ACC112 (cell line): Measurements from ENCODE around the gene NOTCH1.

Experiments
- H2AFZ ChIP-seq: fragments of 200-600 bp; sonication (generic); one replicate; pipeline ENCODE4 v1.6.0; 2017; ENCODE audit warnings: antibody characterized with exemption, low read length; ENCODE audit not compliant: unreplicated experiment
- H3K27ac ChIP-seq: fragments of 200-600 bp; sonication (generic); 2 replicates; pipeline ENCODE4 v1.5.1; 2014; ENCODE audit warnings: low read depth, mild to moderate bottlenecking, antibody characterized with exemption, low read length, moderate library complexity
- H3K27me3 ChIP-seq: fragments of 200-600 bp; sonication (generic); 2 replicates; pipeline ENCODE4 v1.6.1; 2014; ENCODE audit warnings: mild to moderate bottlenecking, antibody characterized with exemption, low read length, moderate library complexity, mixed read lengths; ENCODE audit not compliant: insufficient read depth
- H3K36me3 ChIP-seq: fragments of 200-600 bp; sonication (generic); 2 replicates; pipeline ENCODE4 v1.6.1; 2016; ENCODE audit warnings: mild to moderate bottlenecking, antibody characterized with exemption, low read length, moderate library complexity, mixed read lengths; ENCODE audit not compliant: insufficient read depth
- H3K4me1 ChIP-seq: fragments of 200-600 bp; sonication (generic); one replicate; pipeline ENCODE4 v1.6.1; 2016; ENCODE audit warnings: low read length, mixed read lengths; ENCODE audit not compliant: insufficient read depth, unreplicated experiment, control insufficient read depth
- H3K4me3 ChIP-seq: fragments of 200-600 bp; sonication (generic); 2 replicates; pipeline ENCODE4 v1.5.1; 2014; ENCODE audit warnings: mild to moderate bottlenecking, low read depth, low read length
- H3K79me2 ChIP-seq: fragments of 200-600 bp; sonication (generic); one replicate; pipeline ENCODE4 v1.6.0; 2016; ENCODE audit warnings: low read length; ENCODE audit not compliant: control insufficient read depth, unreplicated experiment, insufficient read depth

The NOTCH1 gene

DNA sequence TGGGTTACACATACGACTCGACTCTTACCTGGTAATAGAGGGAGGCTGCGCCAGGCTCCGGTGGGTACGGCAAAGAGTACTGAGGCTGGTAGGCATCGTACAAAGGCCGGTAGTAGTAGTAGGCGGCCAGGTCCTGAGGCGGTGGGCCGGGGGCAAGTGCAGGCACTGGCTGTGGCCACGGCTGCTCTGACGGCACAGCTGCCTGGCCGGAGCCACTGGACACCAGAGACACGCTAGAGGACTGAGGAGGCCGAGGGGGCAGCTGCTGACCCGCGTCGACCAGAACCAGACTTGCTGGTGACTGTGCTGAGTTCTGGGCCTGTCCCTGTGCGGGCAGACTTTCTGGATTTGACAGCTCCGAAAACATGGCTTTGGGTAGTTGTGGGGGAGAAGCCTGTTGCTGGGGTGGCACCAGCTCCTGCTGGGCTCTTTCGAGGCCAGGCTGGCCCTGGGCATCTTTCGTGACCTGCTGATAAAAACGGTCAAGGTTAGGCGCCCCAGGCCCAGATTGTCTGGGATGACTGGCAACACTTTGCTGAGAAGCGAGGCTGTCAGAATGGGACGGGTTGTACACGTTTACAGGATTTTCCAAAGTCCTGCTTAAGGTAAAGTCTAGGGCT lies 71.7 kb downstream of the NOTCH1 start:
- Histone ChIP-seq H3K4me3 (no peak overlapping the region), H3K4me1 (no peaks in the 10 kb centered on the region), H3K36me3 (peaks cover 39% of the 10 kb centered on the region), H3K27me3 (no peaks in the 10 kb centered on the region), H3K79me2 (peaks cover 88% of the 10 kb centered on the region), H3K27ac (no peak overlapping the region), H2AFZ (no peak overlapping the region)

DNA sequence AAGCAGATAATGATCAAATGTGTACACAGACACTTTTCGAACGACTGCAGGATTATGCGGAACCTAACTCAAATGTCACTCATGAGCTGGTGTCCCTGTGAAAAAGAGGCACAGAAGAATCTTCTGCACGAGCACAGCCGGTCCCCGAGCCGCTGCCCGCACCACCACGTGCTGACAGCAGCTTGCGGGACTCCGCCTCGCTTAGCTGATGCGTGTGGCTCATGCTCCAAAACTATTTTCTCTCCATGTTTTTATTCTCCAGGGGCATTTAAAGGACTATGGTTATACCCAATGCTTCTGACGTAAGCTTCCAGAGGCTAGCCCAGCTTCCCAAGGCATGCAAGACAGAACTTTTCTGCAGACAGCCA lies 72.5 kb downstream of the NOTCH1 start:
- no peaks in the 10 kb centered on the region for H3K27me3 ChIP-seq
- no peak overlapping the region for H3K27ac ChIP-seq
- H3K79me2 ChIP-seq = peaks cover 80% of the 10 kb centered on the region
- peaks cover 41% of the 10 kb centered on the region for H3K36me3 ChIP-seq
- no peaks in the 10 kb centered on the region for H3K4me1 ChIP-seq
- no peak overlapping the region for H2AFZ ChIP-seq
- no peak overlapping the region for H3K4me3 ChIP-seq

- Histone ChIP-seq H2AFZ (no peak overlapping the region), H3K36me3 (peaks cover 43% of the 10 kb centered on the region), H3K4me3 (no peak overlapping the region), H3K27me3 (no peaks in the 10 kb centered on the region), H3K79me2 (peaks cover 75% of the 10 kb centered on the region), H3K27ac (no peak overlapping the region), H3K4me1 (no peaks in the 10 kb centered on the region)
These were observed 73.1 kb downstream of the NOTCH1 start for GRCh38 chr9:136472640-136473353.

DNA sequence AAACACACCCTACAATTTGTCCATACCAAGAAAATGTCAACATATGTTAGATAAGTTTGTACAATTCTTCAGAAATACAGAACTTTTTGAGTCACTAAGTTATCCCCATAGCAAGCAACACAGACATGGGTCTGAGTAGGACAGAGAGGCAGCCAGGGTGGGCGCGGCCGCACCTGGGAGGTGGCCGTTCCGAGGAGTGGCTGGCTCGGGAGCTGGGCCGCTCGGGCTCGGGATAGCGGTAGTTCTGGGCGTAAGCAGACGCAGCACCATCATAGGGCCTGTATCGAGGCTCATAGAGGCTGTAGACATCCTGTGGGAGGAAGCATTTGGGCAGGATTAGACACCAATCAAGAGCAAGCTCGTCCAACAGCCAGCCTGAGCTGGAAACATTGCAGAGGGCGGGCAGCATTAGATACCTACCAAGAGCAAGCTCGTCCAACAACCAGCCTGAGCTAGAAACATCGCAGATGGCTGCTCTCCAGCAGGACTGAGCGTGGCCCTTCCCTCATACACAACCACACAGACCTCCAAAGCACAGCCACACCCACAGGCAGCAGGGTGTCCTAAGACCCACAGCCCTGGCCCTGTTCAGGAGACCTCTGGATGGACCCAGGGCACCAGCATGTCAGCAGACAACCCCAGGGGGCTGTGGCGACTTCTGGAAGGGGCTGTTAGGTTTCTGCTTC lies 73.9 kb downstream of the NOTCH1 start:
- Histone ChIP-seq H3K27ac (no peak overlapping the region), H3K4me1 (no peaks in the 10 kb centered on the region), H3K27me3 (no peaks in the 10 kb centered on the region), H2AFZ (no peak overlapping the region), H3K36me3 (peaks cover 42% of the 10 kb centered on the region), H3K4me3 (no peak overlapping the region), H3K79me2 (peaks cover 66% of the 10 kb centered on the region)

GRCh38 chr9:136470792-136471469 lies 74.9 kb downstream of the NOTCH1 start:
- H3K27ac ChIP-seq = no peak overlapping the region
- H3K4me3 ChIP-seq = no peak overlapping the region
- H3K79me2 ChIP-seq = peaks cover 57% of the 10 kb centered on the region
- no peak overlapping the region for H2AFZ ChIP-seq
- no peaks in the 10 kb centered on the region for H3K4me1 ChIP-seq
- no peaks in the 10 kb centered on the region for H3K27me3 ChIP-seq
- H3K36me3 ChIP-seq = peaks cover 44% of the 10 kb centered on the region

- Histone ChIP-seq H3K27ac (no peak overlapping the region), H3K36me3 (peaks cover 48% of the 10 kb centered on the region), H3K27me3 (no peaks in the 10 kb centered on the region), H3K79me2 (peaks cover 54% of the 10 kb centered on the region), H3K4me1 (no peaks in the 10 kb centered on the region), H2AFZ (no peak overlapping the region), H3K4me3 (no peak overlapping the region)
These were observed 75.5 kb downstream of the NOTCH1 start for GRCh38 chr9:136470356-136470755.

- no peak overlapping the region for H3K4me3 ChIP-seq
- H2AFZ ChIP-seq = no peak overlapping the region
- peaks cover 41% of the 10 kb centered on the region for H3K36me3 ChIP-seq
- no peaks in the 10 kb centered on the region for H3K27me3 ChIP-seq
- peaks cover 35% of the 10 kb centered on the region for H3K79me2 ChIP-seq
- no peaks in the 10 kb centered on the region for H3K4me1 ChIP-seq
- no peak overlapping the region for H3K27ac ChIP-seq
These were observed 78.1 kb downstream of the NOTCH1 start for GRCh38 chr9:136467766-136468165.

DNA sequence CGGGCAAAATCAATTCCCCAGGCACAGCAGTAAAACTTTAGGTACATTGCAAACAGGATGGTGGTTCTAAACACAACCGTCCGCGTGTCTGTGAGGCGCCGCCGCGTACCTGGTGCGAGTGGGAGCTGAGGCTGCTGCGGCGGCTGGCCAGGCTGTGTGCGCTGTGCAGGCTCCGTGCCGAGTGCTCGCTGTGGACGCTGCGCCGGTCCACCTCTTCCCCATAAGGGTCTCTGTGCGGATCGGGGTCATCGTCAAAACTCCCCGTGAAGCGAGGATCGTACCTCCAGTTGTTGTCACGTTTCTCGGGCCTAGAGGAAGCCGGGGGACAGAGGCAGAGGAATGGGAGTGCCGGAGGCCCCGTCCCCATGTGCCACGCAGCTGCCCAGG lies 79.7 kb downstream of the NOTCH1 start:
- H3K4me3 ChIP-seq = no peak overlapping the region
- H2AFZ ChIP-seq = no peak overlapping the region
- H3K4me1 ChIP-seq = no peaks in the 10 kb centered on the region
- no peaks in the 10 kb centered on the region for H3K27me3 ChIP-seq
- no peak overlapping the region for H3K27ac ChIP-seq
- peaks cover 39% of the 10 kb centered on the region for H3K36me3 ChIP-seq
- peaks cover 19% of the 10 kb centered on the region for H3K79me2 ChIP-seq

DNA sequence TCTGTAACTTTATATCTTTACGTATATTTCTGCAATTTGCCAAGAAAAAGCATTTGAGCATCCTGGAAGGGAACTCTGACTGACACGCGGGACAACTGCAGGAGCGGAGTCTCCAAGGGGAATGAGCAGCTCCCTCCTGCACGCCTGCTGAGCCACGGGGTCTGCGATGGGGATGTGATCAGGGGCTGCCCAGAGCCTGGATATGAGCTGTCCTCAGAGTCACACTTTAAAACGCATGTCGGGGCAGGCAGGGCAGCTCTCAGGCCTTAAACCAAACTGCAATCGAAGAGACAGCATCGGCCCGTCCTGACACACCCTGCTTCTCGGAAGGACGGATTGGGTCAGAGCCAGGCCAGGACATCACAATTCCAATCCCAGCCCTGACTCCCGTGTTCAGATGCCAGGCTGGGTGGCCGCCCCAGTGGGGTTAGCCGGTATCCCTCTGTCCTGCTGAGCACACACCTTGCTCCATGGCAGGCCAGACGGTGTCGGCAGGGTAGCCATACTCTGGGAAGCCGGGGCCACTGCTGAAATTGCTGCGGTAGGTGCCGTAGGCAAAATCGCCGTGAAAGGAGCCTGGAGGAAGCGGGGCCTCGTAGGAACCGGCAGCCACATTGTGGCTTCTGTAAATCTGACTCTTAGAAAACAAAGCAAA lies 80.2 kb downstream of the NOTCH1 start:
- Histone ChIP-seq H3K27me3 (no peaks in the 10 kb centered on the region), H3K4me3 (no peak overlapping the region), H2AFZ (no peak overlapping the region), H3K36me3 (peaks cover 43% of the 10 kb centered on the region), H3K79me2 (peaks cover 18% of the 10 kb centered on the region), H3K27ac (no peak overlapping the region), H3K4me1 (no peaks in the 10 kb centered on the region)

DNA sequence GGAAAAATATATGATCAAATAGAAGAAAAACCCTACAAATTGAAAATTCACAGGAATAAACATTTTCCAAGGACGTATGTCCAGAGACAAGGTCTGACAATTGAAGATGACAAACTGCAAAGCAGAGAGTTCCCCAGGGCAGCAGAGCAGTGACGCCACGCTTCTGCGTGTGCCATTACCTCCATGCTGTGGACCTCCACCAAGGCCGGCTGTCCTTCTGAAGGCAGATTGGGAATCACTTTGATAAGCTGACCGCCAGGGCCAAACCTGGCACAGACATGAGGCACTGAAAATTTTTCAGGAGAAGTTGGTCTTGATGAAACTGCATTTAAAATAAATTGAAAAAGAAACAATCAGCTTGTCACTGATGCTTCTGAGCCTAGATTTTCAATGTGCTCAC lies 81.6 kb downstream of the NOTCH1 start:
- H3K27ac ChIP-seq = no peak overlapping the region
- H3K36me3 ChIP-seq = peaks cover 52% of the 10 kb centered on the region
- no peak overlapping the region for H3K4me3 ChIP-seq
- peaks cover 11% of the 10 kb centered on the region for H3K79me2 ChIP-seq
- no peak overlapping the region for H2AFZ ChIP-seq
- no peaks in the 10 kb centered on the region for H3K27me3 ChIP-seq
- H3K4me1 ChIP-seq = no peaks in the 10 kb centered on the region
